NCI-H2029 treated with DMSO at 0.1 percent for 48 hours (cell line): ENCODE data around the gene MIA3.

ENCODE experiments used
- DNase-seq: peaks from one replicate; lab custom pipeline; 2025; lab: John Stamatoyannopoulos, UW

MIA3 gene

DNA sequence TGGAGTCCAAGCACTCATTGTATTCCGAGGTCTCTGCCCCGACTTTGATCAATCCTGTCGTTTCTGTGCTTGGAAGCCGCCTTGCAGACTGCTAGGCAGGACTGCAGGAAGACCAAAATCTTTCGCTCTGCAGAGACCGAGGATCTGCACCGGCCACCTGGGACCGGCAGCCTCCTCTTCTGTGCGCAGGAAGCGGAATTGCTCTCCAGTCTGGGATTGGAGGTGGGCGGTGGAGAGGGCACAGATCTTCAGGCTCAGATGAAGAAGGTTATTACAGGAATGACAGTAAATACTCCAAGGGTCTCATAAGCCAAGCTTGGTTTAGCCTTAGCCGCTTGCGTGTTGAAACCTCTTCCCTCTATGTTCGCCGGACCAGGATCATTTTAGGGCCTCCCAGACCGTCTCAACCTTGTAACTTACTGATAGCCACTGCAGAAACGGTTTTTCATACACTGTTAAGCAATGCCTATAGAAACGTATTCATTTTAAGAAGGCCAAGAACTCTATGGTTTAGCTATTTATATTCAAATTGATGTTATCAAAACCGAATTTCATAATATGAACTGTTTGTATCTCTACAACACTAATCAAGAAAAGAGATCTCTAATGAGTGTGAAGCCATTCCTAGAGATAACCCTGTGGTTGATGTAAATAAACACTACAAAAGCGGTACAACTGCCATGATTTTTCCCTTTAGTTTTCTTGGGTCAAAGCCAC is 1.1 kb downstream of the MIA3 start:
- DNase-seq: no peak

- no peak for DNase-seq
Observed at GRCh38 chr1:222620566-222620965, 2.7 kb downstream of the MIA3 start.

DNA sequence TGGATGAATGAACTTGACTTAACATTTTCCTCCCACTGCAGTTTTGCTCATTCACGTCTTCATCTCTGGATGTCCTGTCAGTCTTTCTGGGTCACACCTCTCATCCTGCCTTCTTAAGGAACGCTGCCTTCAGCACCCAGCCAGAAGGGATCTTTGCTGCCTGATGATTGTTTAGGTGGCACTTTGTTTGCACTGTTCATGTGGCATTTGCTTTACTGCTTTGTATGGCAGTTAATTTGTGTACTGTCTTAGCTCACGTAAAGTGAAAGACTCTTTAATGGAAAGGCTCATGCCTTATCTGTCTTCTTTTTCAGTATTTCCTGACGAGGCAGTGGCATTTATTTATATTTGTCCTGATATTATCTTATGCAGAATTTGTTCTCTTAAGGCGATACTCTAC is 4.9 kb downstream of the MIA3 start:
- no peak for DNase-seq

DNA sequence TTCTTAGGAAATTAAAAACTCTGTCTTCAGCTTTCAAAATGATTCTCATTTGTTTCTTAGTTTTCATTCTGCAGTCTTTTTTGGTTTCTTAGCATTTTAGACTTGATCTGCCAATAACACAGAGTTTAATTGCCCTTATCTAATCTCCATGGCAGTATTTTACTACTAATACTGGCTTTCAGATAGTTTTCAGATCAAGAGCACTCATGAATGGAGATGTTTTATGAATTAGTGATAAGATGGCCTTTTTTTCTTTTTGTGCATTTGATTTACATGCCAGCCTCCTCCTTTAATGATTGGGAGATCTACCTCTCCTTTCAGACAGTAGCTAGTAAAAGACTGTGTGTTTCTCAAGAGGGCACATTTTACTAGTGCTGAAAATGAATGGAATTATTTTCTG is 5.6 kb downstream of the MIA3 start:
- DNase-seq: no peak

DNA sequence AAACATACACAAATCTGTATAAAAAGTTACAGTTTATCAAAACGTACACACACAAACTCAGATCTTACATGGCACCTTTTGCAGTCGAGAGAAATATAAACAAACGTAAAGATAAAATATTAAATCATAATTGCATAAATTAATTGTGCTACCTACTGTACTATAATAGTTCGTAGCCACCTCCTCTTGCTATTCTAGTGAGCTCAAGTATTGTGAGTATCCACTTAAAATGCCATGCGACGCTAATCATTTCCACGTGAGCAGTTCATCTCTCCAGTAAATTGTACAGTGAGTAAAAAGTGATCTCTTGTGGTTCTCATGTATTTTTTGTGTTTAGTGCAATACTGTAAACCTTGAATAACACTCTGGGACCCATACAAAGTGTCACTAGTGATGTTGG is 6.3 kb downstream of the MIA3 start:
- DNase-seq: no peak

GRCh38 chr1:222627232-222627631 is 9.3 kb downstream of the MIA3 start:
- DNase-seq: no peak

GRCh38 chr1:222629921-222630535 is 12.1 kb downstream of the MIA3 start:
- no peak for DNase-seq

DNA sequence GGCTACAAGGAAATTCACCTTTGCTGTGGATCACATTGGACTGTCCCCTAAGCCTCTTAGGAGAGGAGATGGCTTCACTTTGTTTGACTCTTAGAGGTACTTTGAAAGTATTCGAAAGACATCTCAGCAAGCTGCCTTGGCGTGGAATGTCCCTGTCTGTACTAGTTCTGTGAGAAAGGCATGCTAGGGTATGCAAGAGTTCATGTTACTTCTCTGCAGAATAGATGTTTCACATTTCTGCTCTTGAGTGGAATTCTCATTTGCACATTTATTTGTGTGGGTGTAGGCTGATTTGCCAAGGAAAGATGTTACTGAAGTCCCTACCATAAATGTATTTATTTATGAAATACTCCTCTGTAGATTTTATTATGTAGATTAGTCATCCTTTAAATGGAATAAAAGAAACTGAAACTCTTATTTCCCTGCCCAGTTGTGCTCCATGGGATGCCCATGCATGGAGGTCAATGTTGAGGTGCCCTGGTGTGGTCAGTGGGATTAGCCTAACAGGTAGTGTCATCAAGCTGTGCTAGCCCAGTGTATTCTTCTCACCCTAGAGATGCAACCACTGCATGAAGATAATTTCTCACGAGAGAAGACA is 13.8 kb downstream of the MIA3 start:
- DNase-seq: no peak

DNA sequence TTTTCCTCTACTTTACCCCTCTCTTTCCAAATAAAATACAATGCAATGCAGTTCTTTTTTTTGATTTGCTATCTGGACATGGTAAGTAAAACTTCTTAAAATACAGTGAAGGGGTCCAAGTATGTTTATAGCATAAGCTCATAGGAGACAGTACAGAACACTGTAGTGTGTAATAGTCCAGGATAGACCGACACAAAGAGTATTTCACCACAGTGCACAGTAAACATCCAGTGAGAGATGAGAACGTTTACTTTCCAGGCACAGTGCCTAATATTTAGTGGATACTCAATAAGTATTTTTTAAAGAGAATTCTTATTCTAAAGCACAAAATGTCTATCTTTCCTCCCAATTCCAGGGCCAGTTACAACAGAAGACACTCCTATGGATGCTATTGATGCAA is 14.9 kb downstream of the MIA3 start:
- DNase-seq: no peak

DNA sequence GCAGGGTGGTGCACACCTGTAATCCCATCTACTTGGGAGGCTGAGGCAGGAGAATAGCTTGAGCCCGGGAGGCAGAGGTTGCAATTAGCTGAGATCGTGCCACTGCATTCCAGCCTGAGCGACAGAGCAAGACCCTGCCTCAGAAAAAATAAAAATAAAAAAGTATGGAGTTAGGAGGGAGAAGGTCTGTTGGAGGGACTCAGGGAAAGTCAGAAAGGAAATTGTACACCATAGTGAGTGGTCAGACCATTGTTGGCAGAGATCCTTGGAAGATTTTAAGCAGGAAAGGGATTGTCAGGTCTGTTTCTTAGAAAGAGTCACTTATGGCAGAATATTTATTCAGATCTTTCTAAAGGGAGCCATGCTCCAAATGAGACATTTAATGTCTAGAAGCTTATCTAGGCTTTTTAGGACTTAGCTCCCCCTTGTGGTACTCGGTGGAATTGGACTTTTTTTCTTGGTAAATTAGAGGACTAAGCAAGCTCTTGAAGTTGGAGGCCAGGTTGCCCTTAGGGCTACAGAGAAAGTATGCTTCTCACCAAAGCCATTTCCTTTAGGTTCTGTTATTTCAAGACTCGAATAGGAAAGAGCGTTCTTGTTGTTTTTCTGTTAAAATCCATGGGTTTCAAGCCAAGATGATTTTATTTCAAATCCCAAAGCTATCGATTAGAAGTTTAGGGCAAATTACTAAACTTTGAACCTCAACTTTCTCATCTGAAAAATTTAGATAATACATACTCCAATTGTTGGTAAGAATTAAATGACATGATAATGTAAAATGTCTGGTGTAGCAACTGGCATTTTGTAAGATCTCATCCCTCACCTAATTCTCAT is 16.5 kb downstream of the MIA3 start:
- DNase-seq: peak; percentile 77

GRCh38 chr1:222641269-222641948 is 23.5 kb downstream of the MIA3 start:
- DNase-seq: no peak

- no peak for DNase-seq
Observed at GRCh38 chr1:222642468-222642867, 24.6 kb downstream of the MIA3 start.

GRCh38 chr1:222643606-222643937 is 25.7 kb downstream of the MIA3 start:
- no peak for DNase-seq

GRCh38 chr1:222643938-222644635 is 26.2 kb downstream of the MIA3 start:
- peak; percentile 96 for DNase-seq

DNA sequence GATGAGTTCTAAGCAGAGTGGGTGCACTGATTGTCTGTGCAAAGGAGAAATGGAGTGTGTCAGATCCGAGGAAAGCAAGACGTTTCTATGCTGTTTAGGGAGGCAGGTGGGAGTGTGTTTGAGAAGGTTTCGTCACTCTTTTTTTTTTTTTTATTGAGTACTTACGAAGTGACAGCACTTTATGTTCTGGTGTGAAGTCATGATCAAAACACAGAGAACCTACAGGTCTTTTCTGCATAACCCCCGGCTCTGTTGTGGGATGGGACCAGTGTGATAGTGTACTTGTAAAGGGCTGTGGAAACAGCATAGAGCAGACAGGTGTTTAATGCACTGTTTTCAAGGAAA is 26.7 kb downstream of the MIA3 start:
- DNase-seq: no peak

DNA sequence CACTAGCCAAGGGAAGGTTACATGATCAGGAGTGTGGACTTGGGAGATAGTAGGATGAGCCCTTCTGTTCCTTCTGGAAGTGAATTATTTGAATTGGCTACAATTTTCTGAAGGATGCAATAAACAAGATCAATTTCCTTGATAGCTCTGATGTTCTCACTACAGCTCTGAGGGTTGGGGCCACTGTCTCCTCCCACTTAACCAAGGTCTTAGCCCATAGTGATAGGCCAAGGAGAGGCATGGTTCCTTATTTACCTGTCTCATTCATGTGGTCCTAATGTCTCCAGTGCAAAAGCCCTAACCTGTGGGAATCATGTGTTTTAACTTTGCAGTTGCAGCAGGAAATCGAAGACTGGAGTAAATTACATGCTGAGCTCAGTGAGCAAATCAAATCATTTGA is 34.8 kb downstream of the MIA3 start:
- no peak for DNase-seq

GRCh38 chr1:222653178-222653827 is 35.4 kb downstream of the MIA3 start:
- DNase-seq: no peak

- no peak for DNase-seq
Observed at GRCh38 chr1:222654849-222655248, 37.0 kb downstream of the MIA3 start.

DNA sequence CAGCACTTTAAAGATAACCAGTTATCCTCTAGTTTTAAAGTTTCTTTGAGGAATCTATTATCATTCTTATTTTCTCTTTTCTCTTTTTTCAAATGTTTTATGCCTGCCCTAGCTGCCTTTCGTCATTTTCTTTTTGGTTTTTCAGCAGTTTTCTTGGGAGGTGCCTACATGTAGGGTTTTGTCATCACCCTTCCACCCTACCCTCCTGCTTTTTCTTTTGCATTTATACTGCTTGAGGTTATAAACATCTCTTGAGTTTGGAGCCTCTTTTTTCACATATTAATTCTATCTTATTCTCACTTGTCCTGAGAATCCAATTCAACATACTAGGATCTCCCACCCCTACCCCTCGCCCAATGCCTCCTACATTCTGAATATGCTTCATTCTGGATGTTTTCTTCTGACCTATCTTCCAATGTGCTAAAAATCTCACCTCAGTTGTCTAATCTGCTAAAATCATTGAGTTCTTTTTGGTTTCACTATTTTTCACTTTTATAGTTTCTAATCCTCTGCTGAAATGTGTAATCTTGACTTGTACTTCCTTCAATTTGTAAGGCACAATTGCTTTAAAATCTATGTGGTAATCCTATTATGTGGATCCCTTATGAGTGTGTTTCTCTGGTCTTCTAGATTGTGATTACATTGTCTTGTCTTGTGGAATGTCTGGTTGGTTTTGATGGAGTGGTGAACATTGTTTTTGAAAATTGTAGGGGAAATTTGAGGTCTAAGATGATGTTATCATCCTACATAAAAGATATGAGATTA is 38.7 kb downstream of the MIA3 start:
- DNase-seq: no peak

GRCh38 chr1:222657899-222658298 is 40.0 kb downstream of the MIA3 start:
- DNase-seq: no peak
